ENCODE data around the gene ANKS1A. TPM values are rescaled to one million over a fixed set of nuclear protein-coding genes. Genes with fewer than 3 reads are reported as not detected.
A peak's percentile ranks its signal among the peaks of the same experiment; 100 is the strongest.
"Not testable (repeated sequence)": the region's sequence is repeated elsewhere in the genome, so short reads cannot be mapped to it uniquely, and the experiment has no call there.

ANKS1A gene
- total and polyA plus RNA-seq, 7 experiments from 2014 or later, result 2.1 to 14.8 (median 9.6) TPM

- peak overlapping the region in 4 of 9 donors; percentile 5 to 63 (median 46) for H3K27ac Mint-ChIP-seq
- Histone ChIP-seq H3K27me3 (ENCODE audit: control insufficient read depth in 2 of 2, insufficient read depth in 2 of 2, low read length in 2 of 2) (no peaks in the 10 kb centered on the region), H3K9me3 (ENCODE audit: control insufficient read depth in 2 of 3, low read length in 3 of 3) (no peaks in the 10 kb centered on the region), H3K4me1 (ENCODE audit: control insufficient read depth in 2 of 2, insufficient read depth in 2 of 2, low read length in 2 of 2) (no peaks in the 10 kb centered on the region), H3K27ac (ENCODE audit: low read depth, low read length) (no peak overlapping the region), H3K4me3 (ENCODE audit: low read length) (no peak overlapping the region), H3K36me3 (ENCODE audit: control insufficient read depth in 2 of 3, insufficient read depth in 3 of 3, low read length in 3 of 3) (peaks cover 0 to 64% (median 16%) of the 10 kb centered on the region in 3 experiments)
- ATAC-seq (no peak), DNase-seq (no peak)
- peaks cover 0 to 15% (median 11%) of the 10 kb centered on the region in 5 donors for H3K36me3 Mint-ChIP-seq
- ChIA-PET CTCF (no interaction called here), POLR2A (no interaction called here)
- no peaks in the 10 kb centered on the region for H3K9me3 Mint-ChIP-seq
- peaks cover 0 to 8% (median 2%) of the 10 kb centered on the region in 7 donors for H3K4me1 Mint-ChIP-seq
- H3K4me3 Mint-ChIP-seq, result no peak overlapping the region
- H3K27me3 Mint-ChIP-seq, result no peaks in the 10 kb centered on the region
- intact Hi-C loops (cut with micrococcal nuclease), result no loop called here
These were observed 11.1 kb upstream of the ANKS1A start for GRCh38 chr6:34877869-34878485.

GRCh38 chr6:34884073-34884472, 5.0 kb upstream of the ANKS1A start:
- CTCF ChIA-PET, ATAC-seq: not testable (repeated sequence)
- H3K27ac Mint-ChIP-seq, result peak overlapping the region in 5 of 9 donors; percentile 3 to 83 (median 20)

GRCh38 chr6:34884996-34885395, 4.1 kb upstream of the ANKS1A start:
- Histone ChIP-seq H3K4me1 (ENCODE audit: control insufficient read depth in 2 of 2, insufficient read depth in 2 of 2, low read length in 2 of 2) (peaks cover 7 to 12% of the 10 kb centered on the region in 2 donors), H3K36me3 (ENCODE audit: control insufficient read depth in 2 of 3, insufficient read depth in 3 of 3, low read length in 3 of 3) (peaks cover 0 to 29% (median 11%) of the 10 kb centered on the region in 3 experiments), H3K9me3 (ENCODE audit: control insufficient read depth in 2 of 3, low read length in 3 of 3) (no peaks in the 10 kb centered on the region), H3K27me3 (ENCODE audit: control insufficient read depth in 2 of 2, insufficient read depth in 2 of 2, low read length in 2 of 2) (no peaks in the 10 kb centered on the region), H3K4me3 (ENCODE audit: low read length) (no peak overlapping the region), H3K27ac (ENCODE audit: low read depth, low read length) (no peak overlapping the region)
- ATAC-seq (no peak), DNase-seq (no peak)
- Mint-ChIP-seq H3K27ac (peak overlapping the region in 7 of 9 donors; percentile 25 to 77 (median 64)), H3K4me3 (peak overlapping the region in 4 of 10 donors; percentile 6 to 41 (median 28)), H3K4me1 (peaks cover 29 to 52% (median 41%) of the 10 kb centered on the region in 7 donors), H3K27me3 (peaks cover 0 to 8% (median 0%) of the 10 kb centered on the region in 5 donors), H3K36me3 (peaks cover 10 to 26% (median 17%) of the 10 kb centered on the region in 5 donors), H3K9me3 (peaks cover 0 to 5% (median 0%) of the 10 kb centered on the region in 11 donors)
- CTCF ChIA-PET, result no interaction called here
- intact Hi-C loops (cut with micrococcal nuclease), result loop anchor here (5.0 kb wide), 2 partner anchors 102 to 648 kb away; partner anchors contain the start of gene HMGA1 (in 2 of the 2)
- POLR2A ChIA-PET, result interaction anchor here (1.5 kb wide), 1 partner anchor 10 kb away, joined by 3 read pairs; no protein-coding TSS in a partner anchor

More at GRCh38 chr6:34884073-34884472, 5.0 kb upstream of the ANKS1A start:
- H3K4me3 ChIP-seq (ENCODE audit: low read length); DNase-seq; H3K27me3 ChIP-seq (ENCODE audit: control insufficient read depth in 2 of 2, insufficient read depth in 2 of 2, low read length in 2 of 2); H3K27me3 Mint-ChIP-seq; H3K9me3 ChIP-seq (ENCODE audit: control insufficient read depth in 2 of 3, low read length in 3 of 3); intact Hi-C loops (cut with micrococcal nuclease); H3K27ac ChIP-seq (ENCODE audit: low read depth, low read length); H3K9me3 Mint-ChIP-seq: not testable (repeated sequence)
- peaks cover 7 to 12% of the 10 kb centered on the region in 2 donors for H3K4me1 ChIP-seq (ENCODE audit: control insufficient read depth in 2 of 2, insufficient read depth in 2 of 2, low read length in 2 of 2)
- H3K36me3 Mint-ChIP-seq, result peaks cover 10 to 32% (median 23%) of the 10 kb centered on the region in 5 donors
- POLR2A ChIA-PET, result interaction anchor here (1.7 kb wide), 1 partner anchor 93 kb away, joined by 6 read pairs; no protein-coding TSS in a partner anchor
- peak overlapping the region in 2 of 10 donors; percentile 44 to 62 for H3K4me3 Mint-ChIP-seq
- H3K36me3 ChIP-seq (ENCODE audit: control insufficient read depth in 2 of 3, insufficient read depth in 3 of 3, low read length in 3 of 3), result peaks cover 0 to 37% (median 16%) of the 10 kb centered on the region in 3 experiments
- H3K4me1 Mint-ChIP-seq, result peaks cover 27 to 52% (median 37%) of the 10 kb centered on the region in 7 donors

GRCh38 chr6:34885837-34886236, 3.2 kb upstream of the ANKS1A start:
- peaks cover 38 to 60% (median 48%) of the 10 kb centered on the region in 7 donors for H3K4me1 Mint-ChIP-seq
- intact Hi-C loops (cut with micrococcal nuclease), result loop anchor here (5.0 kb wide), 2 partner anchors 101 to 649 kb away; partner anchors contain the start of gene HMGA1 (in 2 of the 2)
- H3K27ac ChIP-seq (ENCODE audit: low read depth, low read length); H3K9me3 ChIP-seq (ENCODE audit: control insufficient read depth in 2 of 3, low read length in 3 of 3); CTCF ChIA-PET; H3K27me3 ChIP-seq (ENCODE audit: control insufficient read depth in 2 of 2, insufficient read depth in 2 of 2, low read length in 2 of 2); DNase-seq; ATAC-seq; H3K4me3 ChIP-seq (ENCODE audit: low read length); H3K9me3 Mint-ChIP-seq: not testable (repeated sequence)
- H3K4me1 ChIP-seq (ENCODE audit: control insufficient read depth in 2 of 2, insufficient read depth in 2 of 2, low read length in 2 of 2), result peaks cover 15 to 18% of the 10 kb centered on the region in 2 donors
- H3K27me3 Mint-ChIP-seq, result peaks cover 0 to 14% (median 0%) of the 10 kb centered on the region in 5 donors
- POLR2A ChIA-PET, result interaction anchor here (1.3 to 1.5 kb wide), 2 partner anchors 11 to 16 kb away, joined by 3 read pairs; no protein-coding TSS in a partner anchor
- H3K27ac Mint-ChIP-seq, result peak overlapping the region in 7 of 9 donors; percentile 25 to 77 (median 51)
- peaks cover 10 to 26% (median 17%) of the 10 kb centered on the region in 5 donors for H3K36me3 Mint-ChIP-seq
- peaks cover 0 to 21% (median 3%) of the 10 kb centered on the region in 3 experiments for H3K36me3 ChIP-seq (ENCODE audit: control insufficient read depth in 2 of 3, insufficient read depth in 3 of 3, low read length in 3 of 3)
- H3K4me3 Mint-ChIP-seq, result peak overlapping the region in 9 of 10 donors; percentile 6 to 50 (median 16)

GRCh38 chr6:34887753-34888513, 1.1 kb upstream of the ANKS1A start, which contains the start of gene TAF11:
TSS of gene TAF11 (minus strand) at chr6:34888042. CDS start at chr6:34887957, 85 bp downstream.
- CTCF ChIA-PET, result interaction anchor here (0.5 to 1.6 kb wide), 3 partner anchors 9 to 104 kb away, joined by 3 to 6 read pairs (median 4); partner anchors contain the start of gene BLTP3A
- intact Hi-C loops (cut with micrococcal nuclease), result loop anchor here (1.0 to 5.0 kb wide), 14 partner anchors 24 to 1099 kb away; partner anchors contain the start of genes HMGA1 (in 2 of the 2), BLTP3A (in 1 of the 2), ILRUN (in 1 of the 2) and LEMD2 (in 1 of the 2)
- H3K27ac Mint-ChIP-seq, result peak within 1 kb of the TSS; percentile 99 to 100 (median 100)
- peaks cover 15 to 18% of the 10 kb centered on the region in 2 donors for H3K4me1 ChIP-seq (ENCODE audit: control insufficient read depth in 2 of 2, insufficient read depth in 2 of 2, low read length in 2 of 2)
- H3K27me3 ChIP-seq (ENCODE audit: control insufficient read depth in 2 of 2, insufficient read depth in 2 of 2, low read length in 2 of 2), result no peaks in the 10 kb centered on the region
- peak within 1 kb of the TSS; percentile 94 for H3K4me3 ChIP-seq (ENCODE audit: low read length)
- H3K9me3 Mint-ChIP-seq, result peaks cover 0 to 5% (median 0%) of the 10 kb centered on the region in 11 donors
- POLR2A ChIA-PET, result interaction anchor here (1.1 to 4.0 kb wide), 11 partner anchors 10 to 664 kb away, joined by 3 to 44 read pairs (median 4); partner anchors contain the start of genes BLTP3A and SNRPC
- H3K27me3 Mint-ChIP-seq, result peaks cover 0 to 16% (median 0%) of the 10 kb centered on the region in 5 donors
- ATAC-seq (peak; percentile 80), DNase-seq (peak; percentile 73 to 91 (median 88))
- H3K4me1 Mint-ChIP-seq, result peaks cover 41 to 71% (median 58%) of the 10 kb centered on the region in 7 donors
- no peaks in the 10 kb centered on the region for H3K9me3 ChIP-seq (ENCODE audit: control insufficient read depth in 2 of 3, low read length in 3 of 3)
- peaks cover 10 to 23% (median 16%) of the 10 kb centered on the region in 5 donors for H3K36me3 Mint-ChIP-seq
- peaks cover 0 to 17% (median 0%) of the 10 kb centered on the region in 3 experiments for H3K36me3 ChIP-seq (ENCODE audit: control insufficient read depth in 2 of 3, insufficient read depth in 3 of 3, low read length in 3 of 3)
- H3K27ac ChIP-seq (ENCODE audit: low read depth, low read length), result peak within 1 kb of the TSS; percentile 95
- peak within 1 kb of the TSS; percentile 92 to 100 (median 100) for H3K4me3 Mint-ChIP-seq
